ENCODE data around the gene TMEM154.

Gene TMEM154

DNA sequence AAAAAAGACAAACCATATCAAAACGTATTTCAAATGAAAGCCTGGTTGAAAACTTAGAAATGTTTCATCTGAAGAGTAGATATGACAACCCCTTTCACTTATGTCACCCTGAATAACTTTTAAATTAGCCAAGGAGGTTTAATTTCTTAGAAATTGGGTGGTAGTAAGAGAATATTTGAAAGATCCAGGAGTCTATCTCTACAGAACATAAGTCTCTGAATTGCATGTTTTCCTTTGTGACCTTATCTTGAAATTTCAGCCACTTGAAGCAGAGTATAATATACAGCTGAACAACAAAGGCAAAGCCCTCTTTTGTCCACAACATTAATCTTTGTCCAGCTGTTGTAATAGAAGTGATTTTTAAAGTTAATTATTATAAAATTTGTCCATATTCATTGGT, 49.5 kb downstream of the TMEM154 start:
- TF ChIP-seq, protein P1, sequence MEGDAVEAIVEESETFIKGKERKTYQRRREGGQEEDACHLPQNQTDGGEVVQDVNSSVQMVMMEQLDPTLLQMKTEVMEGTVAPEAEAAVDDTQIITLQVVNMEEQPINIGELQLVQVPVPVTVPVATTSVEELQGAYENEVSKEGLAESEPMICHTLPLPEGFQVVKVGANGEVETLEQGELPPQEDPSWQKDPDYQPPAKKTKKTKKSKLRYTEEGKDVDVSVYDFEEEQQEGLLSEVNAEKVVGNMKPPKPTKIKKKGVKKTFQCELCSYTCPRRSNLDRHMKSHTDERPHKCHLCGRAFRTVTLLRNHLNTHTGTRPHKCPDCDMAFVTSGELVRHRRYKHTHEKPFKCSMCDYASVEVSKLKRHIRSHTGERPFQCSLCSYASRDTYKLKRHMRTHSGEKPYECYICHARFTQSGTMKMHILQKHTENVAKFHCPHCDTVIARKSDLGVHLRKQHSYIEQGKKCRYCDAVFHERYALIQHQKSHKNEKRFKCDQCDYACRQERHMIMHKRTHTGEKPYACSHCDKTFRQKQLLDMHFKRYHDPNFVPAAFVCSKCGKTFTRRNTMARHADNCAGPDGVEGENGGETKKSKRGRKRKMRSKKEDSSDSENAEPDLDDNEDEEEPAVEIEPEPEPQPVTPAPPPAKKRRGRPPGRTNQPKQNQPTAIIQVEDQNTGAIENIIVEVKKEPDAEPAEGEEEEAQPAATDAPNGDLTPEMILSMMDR (IDR thresholded peaks at IDR 0.05; ENCODE audit: low read depth, low read length) = no peak
- no peak overlapping the region for H3K4me3 ChIP-seq (ENCODE audit: low read depth, low read length)

DNA sequence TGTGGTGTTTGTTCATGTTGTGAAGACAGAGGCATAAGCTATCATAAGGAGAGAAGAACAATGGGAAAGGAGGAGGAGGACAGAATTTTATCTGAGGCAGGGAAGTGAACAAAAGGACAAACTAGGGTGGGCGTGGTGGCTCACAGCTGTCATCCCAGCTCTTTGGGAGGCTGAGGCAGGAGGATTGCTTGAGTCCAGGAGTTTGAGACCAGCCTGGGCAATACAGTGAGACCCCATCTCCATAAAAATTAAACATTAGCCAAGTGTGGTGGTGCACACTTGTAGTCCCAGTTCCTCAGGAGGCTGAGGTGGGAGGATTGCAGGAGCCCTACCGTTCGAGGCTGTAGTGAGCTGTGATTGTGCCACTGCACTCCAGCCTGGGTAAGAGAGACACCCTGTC, 49.9 kb downstream of the TMEM154 start:
- TF ChIP-seq, protein P1 (IDR thresholded peaks at IDR 0.05; ENCODE audit: low read depth, low read length) = no peak
- H3K4me3 ChIP-seq (ENCODE audit: low read depth, low read length) = no peak overlapping the region

DNA sequence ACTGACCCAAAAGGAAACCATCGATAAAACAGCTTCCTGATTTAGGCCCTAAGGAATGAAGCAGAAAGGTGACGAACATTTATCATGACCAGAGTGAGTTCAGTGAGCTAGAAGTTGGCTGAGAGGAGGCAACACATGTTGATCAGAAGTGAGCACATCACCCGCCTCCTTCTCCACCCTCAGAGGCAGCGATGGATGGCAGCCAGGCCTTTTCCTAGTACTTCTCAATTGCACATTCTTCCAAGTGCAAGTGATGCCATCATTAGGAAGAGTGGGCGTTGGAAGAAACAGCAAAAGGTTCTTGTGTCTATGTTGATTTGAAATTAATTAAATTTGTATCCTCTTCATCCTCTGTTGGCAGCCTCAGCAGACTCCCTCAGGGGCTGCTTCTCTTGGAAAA, 51.7 kb downstream of the TMEM154 start:
- TF ChIP-seq, protein P1 (IDR thresholded peaks at IDR 0.05; ENCODE audit: low read depth, low read length) = no peak
- H3K4me3 ChIP-seq (ENCODE audit: low read depth, low read length) = no peak overlapping the region

DNA sequence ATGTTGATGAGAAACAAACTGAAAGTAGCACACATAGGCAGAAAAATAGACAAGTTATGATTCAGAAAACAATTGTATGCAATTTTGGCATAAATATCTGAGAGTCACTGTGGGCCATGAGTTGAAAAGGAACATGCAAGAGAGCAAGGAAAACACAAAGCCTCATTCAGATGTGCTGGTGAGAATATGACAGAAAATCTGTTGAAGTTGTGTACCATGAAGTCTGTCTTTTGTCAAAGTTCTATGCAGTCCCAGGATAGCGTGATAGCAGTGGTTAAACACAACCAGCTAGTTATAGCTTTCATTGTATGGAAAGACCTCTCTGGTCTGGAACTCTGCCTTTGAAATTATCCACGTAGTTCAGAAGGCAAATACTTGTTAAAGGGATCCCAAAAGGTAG, 53.0 kb downstream of the TMEM154 start:
- TF ChIP-seq, protein P1 (IDR thresholded peaks at IDR 0.05; ENCODE audit: low read depth, low read length) = no peak
- H3K4me3 ChIP-seq (ENCODE audit: low read depth, low read length) = no peak overlapping the region

DNA sequence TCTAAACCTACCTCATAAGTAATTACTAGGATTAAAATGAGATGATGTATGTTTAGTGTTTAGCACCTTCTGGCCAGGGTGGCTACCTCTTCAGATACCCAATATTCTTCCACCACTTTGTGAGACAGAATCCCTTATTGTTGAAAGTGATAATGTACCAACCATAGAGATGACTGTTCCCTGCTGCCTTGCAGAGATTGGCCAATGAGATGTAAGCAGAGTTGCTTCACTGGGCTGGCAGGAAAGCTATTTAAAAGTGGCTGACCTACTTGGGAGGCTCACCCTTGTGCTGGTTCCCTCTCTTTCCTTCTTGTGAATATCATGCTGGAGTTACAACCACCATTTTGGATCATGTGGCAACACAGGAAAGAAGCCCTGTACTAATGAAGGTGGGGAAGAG, 58.9 kb downstream of the TMEM154 start:
- TF ChIP-seq, protein P1 (IDR thresholded peaks at IDR 0.05; ENCODE audit: low read depth, low read length) = no peak
- no peak overlapping the region for H3K4me3 ChIP-seq (ENCODE audit: low read depth, low read length)

DNA sequence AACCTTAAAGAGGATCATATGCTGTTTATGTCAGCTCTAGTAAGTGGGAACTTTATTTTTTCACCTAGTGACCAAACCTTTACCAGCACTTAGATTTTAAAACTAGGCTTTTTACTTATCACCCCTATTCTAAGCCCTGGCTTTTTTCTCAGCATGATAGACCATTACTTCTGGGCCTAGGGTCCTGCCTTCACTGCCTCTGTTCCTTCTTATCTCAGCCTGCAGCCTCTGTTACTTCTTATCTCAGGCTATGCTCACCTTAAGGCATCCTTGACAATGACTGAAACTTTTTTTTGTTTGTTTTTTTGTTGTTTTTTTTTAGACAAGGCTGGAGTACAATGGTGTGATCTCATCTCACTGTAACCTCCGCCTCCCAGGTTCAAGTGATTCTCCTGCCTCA, 59.6 kb downstream of the TMEM154 start:
- H3K4me3 ChIP-seq (ENCODE audit: low read depth, low read length) = no peak overlapping the region
- TF ChIP-seq, protein P1 (IDR thresholded peaks at IDR 0.05; ENCODE audit: low read depth, low read length) = no peak

DNA sequence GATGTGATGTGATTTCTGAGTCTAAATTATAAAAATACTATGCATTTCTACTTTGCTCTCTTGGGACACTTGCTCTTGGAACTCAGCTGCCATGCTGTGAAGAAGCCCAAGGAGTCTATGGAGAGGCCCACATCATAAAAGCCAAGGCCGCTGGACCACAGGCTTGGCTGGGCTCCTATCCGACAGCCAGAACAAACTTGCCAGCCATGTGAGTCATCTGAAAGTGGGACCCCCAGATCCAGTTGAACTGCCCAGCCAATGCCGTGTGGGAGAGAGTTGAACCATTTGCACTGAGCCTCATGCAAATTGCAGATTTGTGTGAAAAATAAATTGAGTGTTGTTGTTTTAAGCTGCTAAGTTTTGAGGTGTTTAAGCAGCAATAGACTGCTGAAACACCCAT, 60.2 kb downstream of the TMEM154 start:
- TF ChIP-seq, protein P1 (IDR thresholded peaks at IDR 0.05; ENCODE audit: low read depth, low read length) = no peak
- H3K4me3 ChIP-seq (ENCODE audit: low read depth, low read length) = no peak overlapping the region

Data from WI38 (cell line).